Activated naive CD4-positive, alpha-beta T cell treated with anti-CD3 and anti-CD28 coated beads for 36 hours (primary cell): ENCODE measurements around the gene RPS15A. TPM values are rescaled to one million over a fixed set of nuclear protein-coding genes. Genes with fewer than 3 reads are reported as not detected.
"Not testable (repeated sequence)": the region's sequence is repeated elsewhere in the genome, so short reads cannot be mapped to it uniquely, and the experiment has no call there.

ENCODE experiments used
- CTCF ChIA-PET: fragments of 350-600 bp; sonication (Branson Sonifier 250); formaldehyde crosslinking; loops from one replicate; lab custom pipeline; 2021; ENCODE audit warnings: antibody characterized with exemption; lab: Charles Lee
- DNase-seq: peaks from one replicate; pipeline ENCODE4 v3.0.0-alpha.2; 2020
- H3K27ac Mint-ChIP-seq: one replicate; pipeline ENCODE4 v1.8.0; 2021; ENCODE audit warnings: mild to moderate bottlenecking, mixed read lengths
- H3K27me3 Mint-ChIP-seq: one replicate; pipeline ENCODE4 v1.8.0; 2021; ENCODE audit warnings: low read depth, mixed read lengths
- H3K36me3 Mint-ChIP-seq: one replicate; pipeline ENCODE4 v1.8.0; 2021; ENCODE audit warnings: low read depth, mixed read lengths
- H3K4me1 Mint-ChIP-seq: one replicate; pipeline ENCODE4 v1.8.0; 2021; ENCODE audit warnings: low read depth, mixed read lengths
- H3K4me3 Mint-ChIP-seq: one replicate; pipeline ENCODE4 v1.8.0; 2021; ENCODE audit warnings: mild to moderate bottlenecking, moderate library complexity, mixed read lengths
- H3K9me3 Mint-ChIP-seq: one replicate; pipeline ENCODE4 v1.8.0; 2021; ENCODE audit warnings: mixed read lengths
- intact Hi-C: fragments of 100-400 bp; cut with micrococcal nuclease; formaldehyde crosslinking; loops from one replicate; pipeline ENCODE4 v1.15.1; 2023
- total RNA-seq, 2 experiments: library from RNA; stranded (reverse); gene quantifications; one replicate each; pipeline ENCODE4 v1.2.3, GENCODE V29; 2021

Gene RPS15A
- total RNA-seq, 2 experiments from 2014 or later, result 2,432 to 2,476 TPM

GRCh38 chr16:18789515-18789849, 652 bp downstream of the RPS15A start:
- Mint-ChIP-seq H3K4me3 (peak overlapping the region; percentile 94), H3K9me3 (no peaks in the 10 kb centered on the region), H3K27me3 (no peaks in the 10 kb centered on the region), H3K4me1 (peaks cover 51% of the 10 kb centered on the region), H3K36me3 (peaks cover 72% of the 10 kb centered on the region), H3K27ac (peak overlapping the region; percentile 96)
- intact Hi-C loops, result loop anchor here (5.0 kb wide), 1 partner anchor 1422 kb away; no protein-coding TSS in a partner anchor
- DNase-seq, result no peak
- CTCF ChIA-PET, result interaction anchor here (1.0 to 1.3 kb wide), 4 partner anchors 10 to 171 kb away, joined by 3 to 9 read pairs (median 4); partner anchors contain the start of gene ARL6IP1

DNA sequence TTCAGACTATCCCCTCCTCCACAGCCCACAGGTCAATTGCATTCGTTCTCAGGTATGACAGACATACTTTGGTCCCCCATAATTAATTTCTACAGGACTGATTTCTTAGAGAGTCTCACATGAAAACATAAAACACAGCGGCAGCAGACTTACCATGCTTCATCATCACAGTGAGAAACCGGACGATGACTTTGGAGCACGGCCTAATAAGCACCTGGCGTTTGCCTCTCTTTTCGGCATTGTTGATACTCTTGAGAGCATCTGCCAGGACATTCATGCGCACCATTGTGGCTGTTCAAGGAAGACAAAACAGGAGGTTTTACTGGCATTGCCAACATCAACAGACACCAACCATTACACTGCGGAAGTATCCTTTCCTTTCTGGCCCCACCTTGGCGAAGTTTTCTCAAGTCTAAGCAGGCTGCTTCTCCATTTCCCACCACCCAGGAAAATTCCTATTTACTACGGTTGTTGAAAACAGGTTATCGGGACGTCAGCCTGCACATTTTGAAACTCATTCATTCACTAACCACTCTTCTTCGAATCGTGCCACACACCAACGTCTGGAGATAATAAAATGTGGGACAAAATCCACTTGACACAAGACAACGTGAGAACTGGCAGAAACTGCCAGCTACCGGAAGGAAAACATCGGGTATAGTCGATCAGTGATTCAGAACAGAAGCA, 1.2 kb downstream of the RPS15A start:
- CTCF ChIA-PET, result interaction anchor here (0.6 to 1.1 kb wide), 2 partner anchors 11 to 13 kb away, joined by 3 read pairs; partner anchors contain the start of gene ARL6IP1
- intact Hi-C loops, result loop anchor here (5.0 kb wide), 1 partner anchor 1422 kb away; no protein-coding TSS in a partner anchor

GRCh38 chr16:18784917-18785623, 5.1 kb downstream of the RPS15A start:
- Mint-ChIP-seq H3K4me1 (peaks cover 60% of the 10 kb centered on the region), H3K27ac (peak overlapping the region; percentile 83), H3K27me3 (no peaks in the 10 kb centered on the region), H3K36me3 (peaks cover 73% of the 10 kb centered on the region), H3K9me3 (no peaks in the 10 kb centered on the region), H3K4me3 (peak overlapping the region; percentile 51)
- CTCF ChIA-PET, result interaction anchor here (4.1 kb wide), 1 partner anchor 17 kb away, joined by 19 read pairs; the partner anchor contains the start of gene ARL6IP1
- intact Hi-C loops, result loop anchor here (5.0 kb wide), 1 partner anchor 1418 kb away; no protein-coding TSS in a partner anchor
- DNase-seq, result no peak

More for the DNA sequence above, 1.2 kb downstream of the RPS15A start:
- DNase-seq, result peak; percentile 16
- H3K36me3 Mint-ChIP-seq, result peaks cover 72% of the 10 kb centered on the region
- no peaks in the 10 kb centered on the region for H3K9me3 Mint-ChIP-seq
- peak overlapping the region; percentile 96 for H3K27ac Mint-ChIP-seq
- H3K4me1 Mint-ChIP-seq, result peaks cover 54% of the 10 kb centered on the region
- H3K4me3 Mint-ChIP-seq, result peak overlapping the region; percentile 94
- no peaks in the 10 kb centered on the region for H3K27me3 Mint-ChIP-seq

DNA sequence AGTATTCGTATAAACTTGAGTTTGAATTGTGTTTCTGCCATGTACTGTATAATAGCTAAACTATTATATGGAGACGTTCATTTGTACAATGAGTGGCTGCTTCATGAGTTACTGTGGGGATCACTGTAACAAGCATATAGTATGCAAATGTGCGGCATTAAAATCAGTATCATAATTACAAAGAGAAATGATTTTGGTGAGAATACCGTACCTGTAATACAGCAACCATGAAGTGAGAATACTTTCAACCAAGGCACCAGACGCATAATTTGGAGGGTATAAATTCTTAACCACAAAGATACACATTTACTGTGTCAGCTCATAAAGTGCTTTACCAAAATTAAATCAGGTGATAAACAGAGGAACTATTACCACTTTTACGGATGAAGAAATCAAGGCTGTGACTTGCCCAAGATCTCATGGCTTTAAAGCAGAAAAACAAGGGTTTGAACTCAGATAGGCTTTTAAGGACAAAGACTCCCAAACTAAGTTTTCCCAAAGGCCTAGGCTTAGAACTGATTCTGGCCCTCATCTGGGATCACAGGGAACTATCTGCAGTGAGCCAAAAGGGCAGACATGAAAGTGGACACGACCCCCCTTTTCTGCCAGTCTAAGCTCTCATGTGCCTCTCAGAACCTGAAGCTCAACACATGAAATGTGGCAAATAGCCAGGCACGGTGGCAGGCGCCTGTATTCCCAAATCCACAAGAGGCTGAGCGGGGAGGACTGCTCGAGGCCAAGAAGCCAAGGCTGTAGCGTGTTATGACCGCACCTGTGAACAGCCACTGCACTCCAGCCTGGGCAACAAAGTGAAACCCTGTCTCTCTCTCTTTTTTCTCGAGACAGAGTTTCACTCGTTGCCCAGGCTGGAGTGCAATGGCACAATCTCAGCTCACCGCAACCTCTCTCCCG, 6.4 kb downstream of the RPS15A start:
- Mint-ChIP-seq H3K36me3 (peaks cover 60% of the 10 kb centered on the region), H3K4me1 (peaks cover 55% of the 10 kb centered on the region), H3K9me3 (no peaks in the 10 kb centered on the region), H3K27ac (peak overlapping the region; percentile 18), H3K27me3 (no peaks in the 10 kb centered on the region), H3K4me3 (no peak overlapping the region)
- CTCF ChIA-PET, result interaction anchor here (4.1 kb wide), 1 partner anchor 18 kb away, joined by 19 read pairs; the partner anchor contains the start of gene ARL6IP1
- no peak for DNase-seq
- intact Hi-C loops, result no loop called here

GRCh38 chr16:18782697-18783429, 7.3 kb downstream of the RPS15A start:
- H3K27me3 Mint-ChIP-seq, result no peaks in the 10 kb centered on the region
- peaks cover 54% of the 10 kb centered on the region for H3K36me3 Mint-ChIP-seq
- no peak overlapping the region for H3K4me3 Mint-ChIP-seq
- intact Hi-C loops, result no loop called here
- no peak for DNase-seq
- H3K4me1 Mint-ChIP-seq, result peaks cover 47% of the 10 kb centered on the region
- H3K9me3 Mint-ChIP-seq, result no peaks in the 10 kb centered on the region
- CTCF ChIA-PET, result interaction anchor here (0.8 kb wide), 1 partner anchor 185 kb away, joined by 3 read pairs; no protein-coding TSS in a partner anchor
- H3K27ac Mint-ChIP-seq, result peak overlapping the region; percentile 18

DNA sequence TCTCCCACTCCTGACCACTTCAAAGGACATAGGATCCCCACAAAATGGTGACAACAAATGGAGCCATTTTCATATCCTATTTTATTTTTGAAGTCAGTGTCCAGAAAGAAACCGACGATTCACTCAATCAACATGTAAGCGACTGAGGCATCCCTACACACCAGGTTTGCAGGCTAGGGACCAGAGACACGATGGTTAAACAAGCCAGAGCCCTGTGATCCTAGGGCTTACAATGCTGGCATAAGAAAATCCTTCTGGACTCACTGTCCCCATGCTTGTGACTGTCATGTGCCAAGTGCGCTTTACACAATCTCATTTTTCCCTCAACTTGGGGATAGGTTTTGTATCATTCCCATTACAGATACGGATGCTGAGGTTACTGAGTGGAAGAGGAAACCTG, 8.9 kb downstream of the RPS15A start:
- DNase-seq, CTCF ChIA-PET, intact Hi-C loops, H3K4me3 Mint-ChIP-seq, H3K9me3 Mint-ChIP-seq, H3K27me3 Mint-ChIP-seq, H3K27ac Mint-ChIP-seq: not testable (repeated sequence)
- Mint-ChIP-seq H3K4me1 (peaks cover 32% of the 10 kb centered on the region), H3K36me3 (peaks cover 39% of the 10 kb centered on the region)

DNA sequence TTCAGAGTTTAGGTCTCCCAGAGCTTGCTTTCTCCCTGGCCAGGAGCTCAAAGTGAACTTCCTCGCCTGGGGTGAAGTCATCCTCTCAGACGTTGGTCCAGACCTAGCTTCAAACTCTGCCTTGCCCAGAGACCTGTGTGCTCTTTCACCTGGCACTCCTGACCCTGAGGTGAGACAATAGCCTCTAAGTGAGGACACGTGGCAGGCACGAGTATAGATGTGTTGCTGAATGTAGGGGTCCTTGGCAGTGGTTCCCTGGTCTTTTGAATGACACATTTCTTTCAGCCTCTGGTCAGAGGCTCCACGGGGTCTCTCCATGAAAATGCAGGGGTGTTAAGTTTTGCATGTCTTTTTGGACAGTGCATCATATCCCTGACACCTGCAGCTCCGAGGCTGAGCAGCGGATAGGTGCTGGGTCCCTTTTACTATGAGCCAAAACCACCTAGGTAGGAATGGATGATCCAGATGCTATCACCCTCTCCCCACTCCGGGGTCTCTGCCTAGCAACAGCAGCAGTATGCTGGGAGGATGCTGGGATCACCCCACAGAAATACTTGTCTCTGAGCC, 9.6 kb downstream of the RPS15A start:
- Mint-ChIP-seq H3K36me3 (peaks cover 32% of the 10 kb centered on the region), H3K4me1 (peaks cover 25% of the 10 kb centered on the region)
- H3K27ac Mint-ChIP-seq, CTCF ChIA-PET, H3K4me3 Mint-ChIP-seq, DNase-seq, H3K9me3 Mint-ChIP-seq, H3K27me3 Mint-ChIP-seq, intact Hi-C loops: not testable (repeated sequence)

- intact Hi-C loops, DNase-seq, H3K4me3 Mint-ChIP-seq, H3K27ac Mint-ChIP-seq, H3K36me3 Mint-ChIP-seq, H3K27me3 Mint-ChIP-seq, H3K9me3 Mint-ChIP-seq, H3K4me1 Mint-ChIP-seq, CTCF ChIA-PET: not testable (repeated sequence)
These were observed 12.5 kb downstream of the RPS15A start for GRCh38 chr16:18777664-18778063.

DNA sequence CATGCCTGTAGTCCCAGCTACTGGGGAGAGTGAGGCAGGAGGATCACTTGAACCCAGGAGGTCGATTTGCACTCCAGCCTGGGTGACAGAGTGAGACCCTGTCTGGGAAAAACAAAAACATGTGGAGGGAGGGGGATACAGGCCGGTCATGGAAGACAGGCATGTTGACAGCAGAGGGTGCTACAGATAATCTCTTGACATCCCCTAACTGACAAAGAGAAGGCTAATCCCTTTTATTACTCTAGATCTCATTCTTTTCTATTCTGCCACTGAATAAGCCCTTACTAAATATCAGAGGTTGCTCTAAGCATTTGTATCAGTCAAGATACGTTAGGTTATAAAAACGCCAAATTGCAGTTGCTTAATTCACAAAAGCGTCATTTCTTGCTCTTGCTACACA, 13.8 kb downstream of the RPS15A start:
- CTCF ChIA-PET, result not testable (repeated sequence)

GRCh38 chr16:18774651-18775050, 15.5 kb downstream of the RPS15A start:
- H3K27ac Mint-ChIP-seq, H3K4me1 Mint-ChIP-seq, CTCF ChIA-PET, H3K9me3 Mint-ChIP-seq, intact Hi-C loops, H3K36me3 Mint-ChIP-seq, H3K27me3 Mint-ChIP-seq, DNase-seq, H3K4me3 Mint-ChIP-seq: not testable (repeated sequence)

More for the DNA sequence above, 13.8 kb downstream of the RPS15A start:
- H3K4me1 Mint-ChIP-seq, H3K27ac Mint-ChIP-seq, H3K27me3 Mint-ChIP-seq, H3K36me3 Mint-ChIP-seq, intact Hi-C loops, H3K4me3 Mint-ChIP-seq, DNase-seq, H3K9me3 Mint-ChIP-seq: not testable (repeated sequence)

DNA sequence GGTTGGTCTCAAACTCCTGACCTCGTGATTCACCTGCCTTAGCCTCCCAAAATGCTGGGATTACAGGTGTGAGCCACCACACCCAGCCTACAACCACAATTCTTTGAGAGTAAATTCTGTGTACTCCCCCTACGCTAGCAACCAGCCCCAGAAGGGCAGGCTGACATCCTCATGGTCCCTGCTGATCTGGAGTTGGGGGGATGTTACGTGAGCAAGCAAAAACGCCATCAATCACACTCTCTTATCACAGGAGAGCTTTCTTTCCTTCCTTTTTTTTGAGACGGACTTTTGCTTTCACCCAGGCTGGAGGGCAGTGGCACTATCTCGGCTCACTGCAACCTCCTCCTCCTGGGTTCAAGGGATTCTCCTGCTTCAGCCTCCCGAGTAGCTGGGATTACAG, 18.0 kb downstream of the RPS15A start:
- DNase-seq, H3K9me3 Mint-ChIP-seq, H3K27ac Mint-ChIP-seq, intact Hi-C loops, H3K4me3 Mint-ChIP-seq, H3K36me3 Mint-ChIP-seq, CTCF ChIA-PET, H3K27me3 Mint-ChIP-seq: not testable (repeated sequence)
- peaks cover 14% of the 10 kb centered on the region for H3K4me1 Mint-ChIP-seq
